HepG2 (cell line): ENCODE data around the gene NOM1. TPM values are rescaled to one million over a fixed set of nuclear protein-coding genes. Genes with fewer than 3 reads are reported as not detected.

Source experiments
- ATAC-seq: fragments of 200-7000 bp; cut with Tn5 transposase; 3 replicates; pipeline ENCODE4 v1.9.1; 2020; ENCODE audit warnings: mild to moderate bottlenecking, moderate library complexity
- BruUV-seq: library from RNA; stranded (reverse); fragments of 400-500 nt; replicated peaks from 2 replicates; lab custom pipeline; 2021; lab: Mats Ljungman, UMichigan
- CTCF ChIA-PET: fragments of 300-600 bp; formaldehyde crosslinking; extraction: SDS; loops from one replicate; lab custom pipeline; 2021; ENCODE audit warnings: low total read pairs, inconsistent platforms, low intra/inter-chr PET ratio; lab: Yijun Ruan, JAX
- POLR2A ChIA-PET: fragments of 350-600 bp; sonication (Branson Sonifier 250); formaldehyde crosslinking; loops from one replicate; lab custom pipeline; 2020; ENCODE audit warnings: antibody characterized with exemption, inconsistent platforms; lab: Yijun Ruan, JAX
- DNase-seq: peaks from one replicate; pipeline ENCODE4 v3.0.0-alpha.2; 2015; ENCODE audit warnings: low spot score
- FAIRE-seq: peaks from 3 replicates; lab custom pipeline; 2011; peaks lifted over from hg19 to GRCh38; lab: Jason Lieb, UNC
- H2AFZ ChIP-seq: one replicate; pipeline ENCODE4 v1.6.1; 2011; ENCODE audit warnings: low read length, inconsistent platforms
- H3K27ac ChIP-seq: fragments of 300-600 bp; 3 replicates; pipeline ENCODE4 v1.8.0; 2011; ENCODE audit warnings: mixed run types, mild to moderate bottlenecking, mixed read lengths, low read length, inconsistent platforms; ENCODE audit not compliant: insufficient read depth; ENCODE audit errors: extremely low read length
- H3K27me3 ChIP-seq, 2 experiments: fragments of 200-600 bp in 1 of 2; 2 replicates in 1 of 2; 3 replicates in 1 of 2; pipeline versions ENCODE4 v1.6.0 to v1.8.0; 2011; ENCODE audit warnings: low read length in 2 of 2, mild to moderate bottlenecking in 2 of 2, moderate library complexity in 2 of 2, inconsistent platforms in 1 of 2; ENCODE audit not compliant: insufficient read depth in 2 of 2, control insufficient read depth in 1 of 2
- H3K36me3 ChIP-seq, 2 experiments: fragments of 200-600 bp in 1 of 2; replicated peaks in 1 of 2; 2 replicates in 1 of 2; 3 replicates in 1 of 2; pipeline versions ENCODE4 v1.5.1 to v1.8.0; 2011; ENCODE audit warnings: low read length in 2 of 2, inconsistent platforms in 1 of 2; ENCODE audit not compliant: insufficient read depth in 2 of 2, control insufficient read depth in 1 of 2
- H3K4me1 ChIP-seq: 2 replicates; pipeline ENCODE4 v1.5.1; 2012; ENCODE audit warnings: low read length, inconsistent platforms; ENCODE audit not compliant: insufficient read depth
- H3K4me2 ChIP-seq: 2 replicates; pipeline ENCODE4 v1.6.0; 2011; ENCODE audit warnings: low read depth, low read length, inconsistent platforms
- H3K4me3 ChIP-seq, 3 experiments: fragments of 200-600 bp in 1 of 3; sonication (generic), shearing (Covaris generic) in 1 of 3; replicated peaks in 1 of 3; 2 replicates each; pipeline ENCODE4 v1.5.1; 2011 to 2016; ENCODE audit warnings: low read length in 3 of 3, inconsistent platforms in 2 of 3, low read depth in 2 of 3, mild to moderate bottlenecking in 2 of 3, control low read depth in 1 of 3, mixed read lengths in 1 of 3; ENCODE audit not compliant: insufficient read depth in 1 of 3
- H3K79me2 ChIP-seq: one replicate; pipeline ENCODE4 v1.6.1; 2011; ENCODE audit warnings: low read length, inconsistent platforms; ENCODE audit not compliant: insufficient read depth
- H3K9ac ChIP-seq: 2 replicates; pipeline ENCODE4 v1.6.0; 2011; ENCODE audit warnings: mild to moderate bottlenecking, low read depth, low read length, inconsistent platforms; ENCODE audit not compliant: insufficient read depth
- H3K9me3 ChIP-seq: 2 replicates; pipeline ENCODE4 v1.5.1; 2012; ENCODE audit warnings: mild to moderate bottlenecking, low read length
- H4K20me1 ChIP-seq: 2 replicates; pipeline ENCODE4 v1.6.0; 2011; ENCODE audit warnings: inconsistent platforms, mild to moderate bottlenecking, low read length, moderate library complexity; ENCODE audit not compliant: insufficient read depth
- ATF7 ChIP-seq, 2 experiments: fragments of 450-650 bp in 1 of 2; sonication (generic) in 1 of 2; formaldehyde crosslinking in 1 of 2; IDR thresholded peaks; 2 replicates each; pipeline versions ENCODE4 v1.4.0 to v1.6.1; 2016 to 2020; ENCODE audit warnings: antibody characterized with exemption in 1 of 2, mild to moderate bottlenecking in 1 of 2, missing genetic modification reagents in 1 of 2
- HNRNPH1 ChIP-seq: fragments of 200-400 bp; formaldehyde crosslinking; optimal IDR thresholded peaks from 2 replicates; pipeline ENCODE3; 2017; ENCODE audit warnings: mild to moderate bottlenecking, low read depth, low read length
- KLF15 ChIP-seq: sonication (generic); formaldehyde crosslinking; IDR thresholded peaks from 2 replicates; pipeline ENCODE4 v1.8.1; 2023; ENCODE audit warnings: borderline replicate concordance, mild to moderate bottlenecking, inconsistent platforms, missing genetic modification reagents, mixed read lengths
- PAX8 ChIP-seq: sonication (generic); formaldehyde crosslinking; IDR thresholded peaks from 2 replicates; pipeline ENCODE4 v1.8.0; 2022; ENCODE audit warnings: mild to moderate bottlenecking, missing genetic modification reagents, borderline replicate concordance
- TAF15 ChIP-seq: fragments of 200-400 bp; formaldehyde crosslinking; IDR thresholded peaks from one replicate; pipeline ENCODE4 v1.6.1; 2018; ENCODE audit warnings: mild to moderate bottlenecking, low read depth, low read length; ENCODE audit not compliant: poor library complexity, severe bottlenecking
- TSC22D2 ChIP-seq: sonication (generic); formaldehyde crosslinking; IDR thresholded peaks from 2 replicates; pipeline ENCODE4 v1.5.1; 2020; ENCODE audit warnings: missing genetic modification reagents, mild to moderate bottlenecking, borderline replicate concordance
- ZNF143 ChIP-seq: sonication (generic); formaldehyde crosslinking; IDR thresholded peaks from 2 replicates; pipeline ENCODE4 v1.4.0; 2020; ENCODE audit warnings: missing genetic modification reagents
- ZSCAN21 ChIP-seq: sonication (generic); formaldehyde crosslinking; IDR thresholded peaks from 2 replicates; pipeline ENCODE4 v1.8.0; 2022; ENCODE audit warnings: mild to moderate bottlenecking, missing genetic modification reagents, moderate library complexity, borderline replicate concordance
- WGBS: methylation state at CpG from one replicate; pipeline ENCODE4 v1.1.6; 2017; ENCODE audit warnings: low lambda C conversion rate; 5-methylcytosine and 5-hydroxymethylcytosine counted together
- in situ Hi-C: cut with HindIII; loops from 2 replicates; pipeline ENCODE4 v1.10.0; 2017; ENCODE audit warnings: low pct_unique_long_range_greater_than_20kb; ENCODE audit not compliant: extremely low pct_ligation_motif_present
- intact Hi-C: fragments of 100-400 bp; cut with micrococcal nuclease; formaldehyde crosslinking; loops from one replicate; pipeline ENCODE4 v1.10.0; 2022; ENCODE audit not compliant: unreplicated experiment
- polyA plus RNA-seq, 8 experiments: library from polyadenylated mRNA; depleted of rRNA in 3 of 8; stranded (reverse) in 7 of 8; unstranded in 1 of 8; fragments of >200 nt; fragmentation: Illumina TruSeq in 4 of 8; extraction: Trizol in 4 of 8; gene quantifications; 2 replicates each; pipeline versions ENCODE4 v1.2.1 to v1.2.3, GENCODE V29; 2011 to 2016; ENCODE audit warnings: low read depth in 4 of 8, missing spikeins in 1 of 8, mixed read lengths in 1 of 8; ENCODE audit not compliant: insufficient read depth in 1 of 8
- total RNA-seq, 5 experiments: library from RNA; depleted of rRNA; stranded (reverse); fragments of >200 nt; fragmentation: Illumina TruSeq; extraction: Trizol; gene quantifications; 2 replicates each; pipeline ENCODE4 v1.2.3, GENCODE V29; 2016; ENCODE audit warnings: low read depth in 1 of 5
- TF ChIP-seq, protein P1 (sequence below): sonication (generic); formaldehyde crosslinking; IDR thresholded peaks from 2 replicates; pipeline ENCODE4 v1.4.0; 2020; ENCODE audit warnings: mild to moderate bottlenecking, missing genetic modification reagents
- TF ChIP-seq, protein P2 (sequence below): sonication (generic); formaldehyde crosslinking; IDR thresholded peaks from 2 replicates; pipeline ENCODE4 v1.4.0; 2020; ENCODE audit warnings: missing genetic modification reagents

NOM1 gene
- total and polyA plus RNA-seq, 2 of the 13 experiments (the other 11 are each of a cell fraction or from before 2014, with no cell fraction given): 14.2 to 26.2 TPM

DNA sequence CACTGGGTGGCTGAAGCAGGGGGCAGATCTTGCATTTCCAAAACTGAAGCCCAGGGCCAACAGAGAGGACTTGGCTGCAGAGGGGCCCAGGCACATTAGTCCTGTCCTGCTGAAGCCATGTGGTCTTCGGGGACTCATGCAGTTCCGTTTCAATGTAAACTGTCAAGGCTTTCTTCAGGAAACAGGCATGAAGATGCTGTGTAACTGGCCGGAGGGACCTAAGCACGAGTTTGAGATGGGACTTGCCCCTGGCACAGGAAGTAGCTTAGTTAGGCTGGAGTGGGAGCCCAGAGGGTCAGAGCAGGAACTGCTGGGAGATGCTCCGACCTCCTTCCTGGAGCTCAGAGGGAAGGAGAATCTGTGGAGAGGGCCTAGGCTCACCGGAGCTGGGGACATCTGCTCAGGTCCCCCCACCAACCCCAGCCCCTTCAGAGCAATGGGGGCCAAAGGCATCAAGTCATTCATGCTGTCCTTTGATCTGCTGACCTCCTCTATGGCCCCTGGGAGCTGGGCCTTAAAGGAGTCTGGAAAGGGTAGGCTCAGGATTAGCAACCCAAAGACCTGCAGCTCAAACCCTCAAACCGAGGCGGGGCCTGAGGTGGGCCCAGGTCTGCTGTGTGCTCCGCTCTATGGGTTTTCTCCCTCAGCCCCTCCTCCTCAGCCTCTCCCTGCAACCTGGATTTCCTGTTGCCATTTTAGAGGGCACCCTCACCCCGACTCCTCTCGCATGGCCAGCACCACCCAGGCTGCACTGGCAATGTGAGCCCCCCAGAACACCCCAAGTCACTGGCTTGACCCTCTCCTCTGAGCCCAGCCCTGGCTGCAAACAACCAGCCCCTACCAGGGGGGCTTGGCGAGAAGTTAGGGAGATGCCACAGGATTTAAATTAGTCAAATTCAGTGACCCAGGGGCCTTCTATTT lies 65.4 kb downstream of the NOM1 start:
- Histone ChIP-seq H3K36me3 (no peaks in the 10 kb centered on the region), H3K4me3 (no peak overlapping the region), H3K4me2 (peak overlapping the region; percentile 49; the same call in 1 of the 2 replicates), H3K4me1 (peaks cover 64% of the 10 kb centered on the region), H4K20me1 (no peaks in the 10 kb centered on the region), H3K79me2 (no peaks in the 10 kb centered on the region), H3K9ac (no peak overlapping the region), H3K27me3 (peaks cover 16 to 83% of the 10 kb centered on the region in 2 experiments), H3K9me3 (no peaks in the 10 kb centered on the region), H3K27ac (no peak overlapping the region), H2AFZ (no peak overlapping the region)
- DNase-seq: no peak
- TF ChIP-seq TAF15 (no peak), ZNF143 (CRISPR knock-in tag) (no peak), HNRNPH1 (no peak), KLF15 (CRISPR knock-in tag) (no peak), ZSCAN21 (CRISPR knock-in tag) (no peak), ATF7 (IDR thresholded peaks at IDR 0.05) (no peak), ATF7 (CRISPR knock-in tag; IDR thresholded peaks at IDR 0.05) (no peak), TSC22D2 (CRISPR knock-in tag) (no peak), PAX8 (CRISPR knock-in tag) (no peak)
- TF ChIP-seq, protein P1, sequence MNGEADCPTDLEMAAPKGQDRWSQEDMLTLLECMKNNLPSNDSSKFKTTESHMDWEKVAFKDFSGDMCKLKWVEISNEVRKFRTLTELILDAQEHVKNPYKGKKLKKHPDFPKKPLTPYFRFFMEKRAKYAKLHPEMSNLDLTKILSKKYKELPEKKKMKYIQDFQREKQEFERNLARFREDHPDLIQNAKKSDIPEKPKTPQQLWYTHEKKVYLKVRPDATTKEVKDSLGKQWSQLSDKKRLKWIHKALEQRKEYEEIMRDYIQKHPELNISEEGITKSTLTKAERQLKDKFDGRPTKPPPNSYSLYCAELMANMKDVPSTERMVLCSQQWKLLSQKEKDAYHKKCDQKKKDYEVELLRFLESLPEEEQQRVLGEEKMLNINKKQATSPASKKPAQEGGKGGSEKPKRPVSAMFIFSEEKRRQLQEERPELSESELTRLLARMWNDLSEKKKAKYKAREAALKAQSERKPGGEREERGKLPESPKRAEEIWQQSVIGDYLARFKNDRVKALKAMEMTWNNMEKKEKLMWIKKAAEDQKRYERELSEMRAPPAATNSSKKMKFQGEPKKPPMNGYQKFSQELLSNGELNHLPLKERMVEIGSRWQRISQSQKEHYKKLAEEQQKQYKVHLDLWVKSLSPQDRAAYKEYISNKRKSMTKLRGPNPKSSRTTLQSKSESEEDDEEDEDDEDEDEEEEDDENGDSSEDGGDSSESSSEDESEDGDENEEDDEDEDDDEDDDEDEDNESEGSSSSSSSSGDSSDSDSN (CRISPR knock-in tag): no peak
- TF ChIP-seq, protein P2, sequence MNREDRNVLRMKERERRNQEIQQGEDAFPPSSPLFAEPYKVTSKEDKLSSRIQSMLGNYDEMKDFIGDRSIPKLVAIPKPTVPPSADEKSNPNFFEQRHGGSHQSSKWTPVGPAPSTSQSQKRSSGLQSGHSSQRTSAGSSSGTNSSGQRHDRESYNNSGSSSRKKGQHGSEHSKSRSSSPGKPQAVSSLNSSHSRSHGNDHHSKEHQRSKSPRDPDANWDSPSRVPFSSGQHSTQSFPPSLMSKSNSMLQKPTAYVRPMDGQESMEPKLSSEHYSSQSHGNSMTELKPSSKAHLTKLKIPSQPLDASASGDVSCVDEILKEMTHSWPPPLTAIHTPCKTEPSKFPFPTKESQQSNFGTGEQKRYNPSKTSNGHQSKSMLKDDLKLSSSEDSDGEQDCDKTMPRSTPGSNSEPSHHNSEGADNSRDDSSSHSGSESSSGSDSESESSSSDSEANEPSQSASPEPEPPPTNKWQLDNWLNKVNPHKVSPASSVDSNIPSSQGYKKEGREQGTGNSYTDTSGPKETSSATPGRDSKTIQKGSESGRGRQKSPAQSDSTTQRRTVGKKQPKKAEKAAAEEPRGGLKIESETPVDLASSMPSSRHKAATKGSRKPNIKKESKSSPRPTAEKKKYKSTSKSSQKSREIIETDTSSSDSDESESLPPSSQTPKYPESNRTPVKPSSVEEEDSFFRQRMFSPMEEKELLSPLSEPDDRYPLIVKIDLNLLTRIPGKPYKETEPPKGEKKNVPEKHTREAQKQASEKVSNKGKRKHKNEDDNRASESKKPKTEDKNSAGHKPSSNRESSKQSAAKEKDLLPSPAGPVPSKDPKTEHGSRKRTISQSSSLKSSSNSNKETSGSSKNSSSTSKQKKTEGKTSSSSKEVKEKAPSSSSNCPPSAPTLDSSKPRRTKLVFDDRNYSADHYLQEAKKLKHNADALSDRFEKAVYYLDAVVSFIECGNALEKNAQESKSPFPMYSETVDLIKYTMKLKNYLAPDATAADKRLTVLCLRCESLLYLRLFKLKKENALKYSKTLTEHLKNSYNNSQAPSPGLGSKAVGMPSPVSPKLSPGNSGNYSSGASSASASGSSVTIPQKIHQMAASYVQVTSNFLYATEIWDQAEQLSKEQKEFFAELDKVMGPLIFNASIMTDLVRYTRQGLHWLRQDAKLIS: no peak
- in situ Hi-C loops (no loop called here), intact Hi-C loops (loop anchor here (10.0 kb wide), 1 partner anchor 120 kb away; the partner anchor contains the start of gene UBE3C)
- ATAC-seq: no peak
- no peak for FAIRE-seq
- ChIA-PET POLR2A (interaction anchor here (1.4 kb wide), 1 partner anchor 123 kb away, joined by 3 read pairs; the partner anchor contains the start of gene UBE3C), CTCF (no interaction called here)
- no TSS peak for BruUV-seq
- 53% methylated on average over 9 of the region's 12 CpGs for WGBS
